GM18861 (cell line): ENCODE measurements around the gene FLOT1.

Experiments used
- ATAC-seq: cut with Tn5 transposase; IDR thresholded peaks from one replicate; pipeline ENCODE4 v1.9.1; 2021; ENCODE audit not compliant: unreplicated experiment

FLOT1 gene

GRCh38 chr6:30705620-30706019 is 36.9 kb downstream of the FLOT1 start:
- ATAC-seq = no peak

GRCh38 chr6:30703821-30704220 is 38.7 kb downstream of the FLOT1 start:
- ATAC-seq = no peak

DNA sequence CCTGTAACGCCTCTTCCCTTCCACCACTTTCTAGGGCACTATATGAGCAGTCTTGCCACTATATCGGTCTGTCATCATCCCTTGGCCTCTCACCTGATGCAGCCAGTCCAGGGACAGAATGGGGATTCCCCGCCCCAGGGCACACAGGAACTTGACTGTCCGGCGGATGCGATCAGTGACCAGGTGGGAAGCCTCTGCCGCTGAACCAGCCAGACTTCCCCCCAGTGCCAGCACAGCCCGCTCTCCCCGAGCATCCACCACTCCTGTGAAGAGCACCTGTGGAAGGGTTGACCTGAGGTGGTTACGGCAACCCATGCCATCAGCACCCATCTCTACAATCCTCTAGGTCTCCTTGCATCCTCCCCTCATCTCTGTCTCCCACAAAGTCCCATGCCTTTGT is 39.5 kb downstream of the FLOT1 start:
- ATAC-seq = no peak

- ATAC-seq = no peak
Observed at GRCh38 chr6:30700340-30700739, 42.1 kb downstream of the FLOT1 start.

GRCh38 chr6:30696432-30696831 is 46.1 kb downstream of the FLOT1 start:
- no peak for ATAC-seq

DNA sequence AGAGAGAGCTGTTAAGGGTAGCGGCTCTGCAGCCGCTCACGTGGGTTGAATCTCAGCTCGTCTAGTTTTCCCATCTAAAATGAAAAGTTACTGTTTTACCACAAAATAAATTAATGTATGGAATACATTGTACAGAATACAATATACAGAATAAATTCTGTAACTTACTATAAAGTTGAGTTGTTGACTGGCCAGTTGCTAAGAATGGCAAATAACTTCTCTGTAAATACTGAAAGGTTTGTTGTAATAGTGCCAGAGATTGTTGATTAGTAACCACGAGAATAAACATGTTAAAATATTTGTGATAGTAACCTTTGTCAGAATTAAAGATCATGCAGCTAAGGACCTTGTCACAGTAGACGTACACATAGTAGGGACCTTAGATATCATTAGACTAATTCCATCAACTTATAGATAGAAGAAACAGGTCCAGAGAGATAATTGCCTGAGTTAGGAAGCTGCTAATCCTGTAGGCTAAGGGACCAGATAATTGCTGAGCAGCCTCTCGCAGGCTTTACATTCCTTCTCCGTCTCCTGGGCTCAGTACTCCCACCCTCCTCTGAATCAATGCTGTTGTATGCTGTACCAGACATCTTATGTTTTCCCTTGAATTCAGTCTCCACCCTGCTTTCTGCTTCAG is 51.2 kb downstream of the FLOT1 start:
- no peak for ATAC-seq

DNA sequence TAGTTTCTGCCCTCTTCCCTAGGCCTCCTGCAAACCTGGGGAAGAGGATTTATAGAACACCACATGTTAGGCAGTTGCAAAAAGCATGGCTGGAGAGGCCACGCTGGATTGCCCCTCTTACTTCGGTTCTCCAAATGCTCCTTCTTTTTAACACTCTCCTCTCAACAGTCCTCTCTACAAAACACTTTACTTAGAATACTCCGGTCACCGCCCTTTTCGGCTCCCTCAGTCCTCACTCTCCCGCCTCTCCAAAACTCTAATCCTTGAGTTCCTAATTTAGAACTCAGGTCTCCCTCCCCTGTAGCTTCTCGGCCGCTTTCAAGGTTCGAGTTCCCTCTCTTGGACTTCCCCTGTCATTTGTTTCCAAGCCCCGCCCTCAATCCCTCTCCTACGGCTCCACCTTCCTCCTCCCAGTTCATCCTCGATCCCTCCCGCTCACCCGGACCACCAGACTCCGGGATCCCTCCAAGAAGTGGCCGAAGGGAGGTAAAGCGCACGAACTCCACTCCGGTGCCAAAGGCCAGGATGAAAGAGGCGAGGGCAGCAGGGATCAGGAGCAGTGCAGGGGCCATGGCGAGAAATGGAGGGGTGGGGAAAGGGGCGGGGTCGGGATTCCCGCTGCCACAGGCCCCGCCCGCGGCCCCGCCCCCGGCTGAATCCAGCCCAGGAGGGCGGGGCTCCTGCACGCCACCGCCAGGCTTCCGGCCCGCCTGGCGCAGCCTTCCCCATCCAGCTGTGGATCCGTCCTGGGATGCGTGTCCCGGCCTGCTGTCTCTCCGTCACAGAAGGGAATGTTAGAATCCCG is 51.9 kb downstream of the FLOT1 start, which contains the start of gene NRM:
TSS of gene NRM (minus strand) at position 582 of the 805 bp plus-strand sequence. CDS start at position 572, 10 bp downstream.
- ATAC-seq = no peak

DNA sequence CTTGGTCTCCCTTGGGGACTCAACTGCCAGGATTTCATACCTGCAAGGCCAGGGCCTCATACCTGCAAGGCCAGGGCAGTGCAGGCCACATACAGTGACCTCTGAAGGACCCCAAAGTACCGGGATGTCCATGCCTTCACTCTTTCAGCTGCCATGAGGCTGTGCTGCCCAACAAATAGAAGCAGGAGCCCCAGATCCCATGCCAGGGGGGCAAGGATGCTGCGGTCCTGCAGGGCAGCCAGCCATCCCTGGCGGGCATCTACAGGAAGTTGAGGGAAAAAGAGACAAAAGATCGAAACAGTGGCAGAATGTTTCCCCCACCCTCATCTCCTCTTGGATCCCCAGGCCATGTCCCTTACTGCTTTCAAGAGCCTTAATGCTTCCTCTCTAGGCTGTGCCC is 52.5 kb downstream of the FLOT1 start:
- no peak for ATAC-seq

- no peak for ATAC-seq
Observed at GRCh38 chr6:30689022-30689865, 53.2 kb downstream of the FLOT1 start.

- ATAC-seq = no peak
Observed at GRCh38 chr6:30688569-30688968, 53.9 kb downstream of the FLOT1 start.

GRCh38 chr6:30687659-30688431 is 54.6 kb downstream of the FLOT1 start:
- no peak for ATAC-seq

DNA sequence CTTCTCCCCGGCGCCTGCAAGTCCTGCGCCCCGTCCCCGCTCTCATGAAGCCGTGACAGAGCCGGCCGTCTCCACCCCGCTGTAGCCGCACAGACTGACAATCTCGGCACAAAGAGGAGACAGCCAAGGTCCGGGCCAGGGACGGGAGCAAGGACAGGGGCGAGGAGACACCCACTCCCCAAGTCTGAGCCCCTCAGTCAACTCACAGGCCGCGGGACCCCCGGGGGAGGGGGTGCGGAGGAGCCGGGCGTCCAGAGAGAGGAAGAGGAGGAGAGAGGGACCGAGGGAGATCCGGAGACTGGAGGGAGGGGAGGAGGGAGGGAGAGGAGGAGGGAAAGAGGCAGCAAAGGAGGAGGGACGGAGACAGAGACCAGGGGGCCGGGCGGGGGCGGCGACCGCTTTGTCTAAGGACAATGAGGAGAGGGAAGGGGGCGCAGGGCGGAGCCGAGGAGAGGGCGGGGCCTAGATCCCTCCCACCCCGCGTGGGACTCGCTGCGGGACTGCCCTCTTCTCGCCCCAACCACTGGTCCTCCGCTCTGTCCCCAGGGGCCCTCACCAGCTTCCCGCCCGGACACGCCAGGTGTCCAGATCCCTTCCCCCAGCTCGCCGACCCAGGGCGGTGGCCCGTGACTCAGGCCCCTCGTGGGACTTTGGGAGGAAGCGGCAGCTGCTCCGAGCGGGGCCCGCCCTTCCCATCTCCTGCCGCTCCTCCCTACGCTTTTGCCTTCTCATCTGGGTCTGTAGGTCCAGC is 55.4 kb downstream of the FLOT1 start:
- ATAC-seq = peak; percentile 36

DNA sequence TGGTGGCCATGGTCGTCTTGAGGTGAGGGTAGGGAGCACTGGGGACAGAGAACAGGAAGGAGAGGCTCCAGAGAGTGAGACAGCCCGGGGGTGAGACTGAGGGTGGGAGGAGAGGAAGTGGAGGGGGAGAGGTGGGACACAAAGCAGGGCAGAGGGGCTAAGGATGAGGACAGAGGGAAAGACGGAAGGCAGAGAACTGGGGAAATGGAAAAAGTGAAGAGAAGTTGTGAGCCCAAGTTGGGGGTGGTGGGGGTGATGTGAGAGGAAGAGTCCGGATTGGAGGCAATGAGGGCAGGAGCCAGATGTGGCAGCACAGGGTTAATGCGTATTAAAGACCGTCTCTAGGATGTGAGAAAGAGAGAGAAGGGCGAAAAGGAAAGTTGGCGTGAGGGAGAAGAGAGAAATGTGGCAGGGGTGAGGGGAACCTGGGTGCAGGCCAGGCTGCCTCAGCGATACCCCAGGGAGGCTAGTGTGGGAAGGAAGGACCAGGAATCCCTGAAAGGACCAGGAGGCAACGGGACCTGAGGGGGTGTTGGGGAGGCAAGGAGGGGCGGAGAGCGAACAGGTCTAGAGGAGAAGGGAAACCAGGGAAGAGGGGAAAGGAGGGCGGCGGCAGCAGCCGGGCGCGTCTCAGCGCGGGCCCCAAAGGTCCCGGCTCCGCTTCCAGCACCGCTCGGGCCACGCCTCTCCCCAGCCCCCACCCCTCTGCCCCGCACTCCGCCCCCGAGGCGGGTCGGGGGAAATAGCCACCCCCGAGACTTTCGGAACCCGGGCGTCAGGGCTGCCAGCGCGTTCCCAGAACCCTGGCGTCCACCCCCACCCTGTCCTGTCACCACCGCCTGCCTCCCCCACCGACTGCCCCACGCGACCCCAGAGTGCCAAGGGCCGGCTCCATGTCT is 56.2 kb downstream of the FLOT1 start, which contains the start of gene PPP1R18:
TSS of gene PPP1R18 (minus strand) at position 637 of the 899 bp plus-strand sequence. CDS start at position 10, 627 bp downstream.
- ATAC-seq = no peak

DNA sequence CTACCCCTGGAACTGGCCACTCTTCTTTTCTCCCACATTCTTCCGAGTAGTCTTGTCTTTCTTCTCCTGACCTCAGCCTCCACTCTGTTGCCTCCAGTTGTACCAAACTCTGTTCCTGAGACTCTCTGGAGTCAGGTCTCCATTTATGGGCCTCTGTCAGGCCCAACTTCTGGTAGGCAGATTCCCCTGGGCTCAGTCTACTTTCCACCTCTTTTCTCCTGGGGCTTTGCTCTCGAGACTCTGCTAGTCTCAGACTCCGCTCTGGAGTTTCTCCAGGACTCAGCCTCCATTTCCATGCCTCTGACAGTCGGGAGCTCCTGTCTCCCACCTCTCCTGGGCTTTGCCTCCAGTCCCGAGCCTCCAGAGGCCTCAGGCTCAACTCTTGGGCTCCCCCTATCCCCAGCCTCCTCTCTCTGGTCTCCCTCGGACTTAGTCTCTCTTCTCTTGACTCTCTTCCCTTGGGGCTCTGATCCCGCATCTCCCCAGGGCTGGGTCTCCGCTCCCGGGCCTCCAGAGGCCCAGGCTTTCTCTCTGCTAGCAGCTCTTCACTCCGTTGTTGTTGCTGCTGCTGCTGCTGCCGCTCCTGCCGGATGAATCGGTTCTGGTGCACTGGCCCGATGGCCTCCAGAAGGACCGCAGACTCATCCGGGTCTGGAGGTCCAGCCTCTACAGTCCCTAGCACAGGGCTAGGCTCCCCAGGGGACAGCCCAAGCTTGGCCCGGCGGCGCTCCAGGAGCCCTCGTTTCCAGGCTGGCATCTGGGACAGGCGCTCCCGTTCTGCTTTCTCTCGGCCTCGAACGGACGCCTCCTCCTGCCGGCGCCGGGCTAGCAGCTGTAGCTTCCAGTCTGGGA is 57.1 kb downstream of the FLOT1 start:
- no peak for ATAC-seq

- ATAC-seq = no peak
Observed at GRCh38 chr6:30684386-30685156, 57.9 kb downstream of the FLOT1 start.

DNA sequence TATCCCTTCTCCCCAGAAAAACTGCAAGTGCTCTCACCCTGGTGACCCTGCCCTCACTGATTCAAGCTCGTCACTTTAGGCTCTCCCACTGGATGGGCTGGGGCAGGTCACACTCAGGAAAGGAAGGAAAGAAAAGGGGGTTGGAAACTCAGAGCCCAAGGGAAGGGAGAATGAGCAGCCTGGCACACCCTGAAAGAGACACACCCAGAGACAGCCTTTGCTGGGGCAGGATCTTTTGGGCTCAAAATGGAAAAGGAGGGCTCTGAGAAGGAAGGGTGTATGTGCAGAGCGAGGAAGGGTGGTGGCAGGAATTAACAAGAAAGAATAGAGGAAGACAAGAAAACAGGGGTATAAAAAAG is 58.5 kb downstream of the FLOT1 start:
- ATAC-seq = no peak
